HG02852 (cell line): ENCODE results near the gene ZEB1.

Experiments used
- ATAC-seq: cut with Tn5 transposase; IDR thresholded peaks from one replicate; pipeline ENCODE4 v1.9.1; 2021; ENCODE audit warnings: mild to moderate bottlenecking, moderate library complexity; ENCODE audit not compliant: unreplicated experiment

The ZEB1 gene

GRCh38 chr10:31318854-31319601 lies at the start of gene ZEB1:
Gene ZEB1 (plus strand): TSS chr10:31319216. CDS start chr10:31319235, 19 bp downstream.
- peak; percentile 40 for ATAC-seq

DNA sequence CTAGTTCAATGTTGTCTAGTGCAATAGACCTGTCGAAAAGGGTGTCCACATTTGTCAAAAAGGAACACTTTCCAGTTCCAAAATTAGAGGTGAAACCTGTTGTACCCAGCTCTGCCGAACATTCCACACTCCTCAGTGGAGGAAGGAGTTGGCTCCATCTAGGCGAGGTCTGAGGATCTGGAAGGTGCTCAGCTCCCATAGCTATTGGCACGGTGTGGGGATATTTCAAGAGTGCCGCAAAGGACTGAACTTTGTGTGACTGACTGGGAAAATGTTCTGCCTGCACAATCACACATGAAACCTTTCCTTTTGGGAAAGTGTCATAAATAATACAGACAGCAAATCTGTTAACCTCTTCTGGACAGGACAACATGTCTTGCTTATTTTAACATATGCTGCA lies 48.1 kb upstream of the ZEB1 start:
- no peak for ATAC-seq

DNA sequence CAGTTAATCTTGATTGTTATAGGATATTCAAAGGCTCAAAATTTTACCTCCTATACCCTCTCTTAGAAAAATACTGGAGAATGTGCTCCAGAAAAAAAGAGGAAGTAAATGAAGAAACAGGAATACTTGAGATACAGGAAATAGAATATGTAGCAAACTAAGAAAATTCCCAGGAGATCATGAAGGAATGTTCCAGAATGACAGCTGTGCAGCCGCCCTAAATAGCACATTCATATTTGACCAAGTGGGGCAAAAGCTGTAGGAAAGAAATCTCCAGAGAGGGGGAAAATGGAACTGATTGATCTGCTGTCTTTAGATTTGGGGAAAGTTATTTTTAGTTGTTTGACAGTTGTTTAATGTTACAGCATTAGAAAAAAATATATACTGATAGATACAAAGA lies 46.2 kb upstream of the ZEB1 start:
- ATAC-seq = no peak

GRCh38 chr10:31273789-31274188 lies 45.2 kb upstream of the ZEB1 start:
- no peak for ATAC-seq

DNA sequence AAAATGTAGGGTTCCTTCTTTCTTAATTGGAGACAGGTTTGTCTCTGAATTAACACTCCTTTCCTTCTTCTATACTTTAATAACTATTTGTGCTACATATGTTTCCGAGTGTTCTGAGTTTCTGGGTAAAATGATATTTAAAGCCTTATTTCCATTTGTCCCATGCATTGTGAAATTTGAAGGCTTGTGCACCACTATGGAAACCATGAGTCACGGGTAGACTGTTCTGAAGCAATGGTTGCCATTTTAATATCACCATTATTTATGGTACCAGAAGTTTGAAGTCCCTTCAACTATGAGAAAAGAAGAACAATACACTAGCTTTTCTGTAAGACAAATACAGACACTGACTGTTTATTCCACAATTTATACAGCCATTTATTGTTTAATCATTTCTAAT lies 44.7 kb upstream of the ZEB1 start:
- ATAC-seq = no peak

DNA sequence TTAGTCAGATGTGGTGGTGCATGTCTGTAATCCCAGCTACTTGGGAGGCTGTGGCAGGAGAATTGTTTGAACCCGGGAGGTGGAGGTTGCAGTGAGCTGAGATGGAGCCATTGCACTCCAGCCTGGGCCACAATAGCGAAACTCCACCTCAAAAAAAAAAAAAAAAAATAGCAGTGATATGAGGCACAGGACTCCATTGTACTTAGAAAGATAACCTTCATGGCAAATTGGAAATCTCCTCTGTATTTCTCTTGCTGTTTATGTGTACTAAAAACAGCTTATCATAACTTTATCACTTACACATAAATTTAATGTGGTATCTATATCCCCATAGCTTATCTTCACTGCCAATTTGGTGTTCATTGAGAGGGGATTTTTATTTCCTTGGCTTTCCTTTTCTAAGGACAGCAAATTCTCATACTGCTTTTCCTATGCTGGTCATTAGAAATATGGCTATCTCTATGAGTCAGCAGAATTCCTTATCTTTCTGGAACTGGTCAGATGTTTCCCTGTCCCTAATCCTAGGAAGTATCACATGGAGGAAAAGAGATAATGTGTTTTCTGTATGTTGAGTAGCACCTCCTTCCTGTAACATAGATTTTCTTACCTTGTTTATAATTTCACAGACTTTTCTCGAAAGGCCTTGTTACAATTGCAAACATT lies 40.6 kb upstream of the ZEB1 start:
- ATAC-seq = no peak

- no peak for ATAC-seq
Observed at GRCh38 chr10:31280972-31281371, 38.0 kb upstream of the ZEB1 start.

- ATAC-seq = no peak
Observed at GRCh38 chr10:31288001-31288400, 31.0 kb upstream of the ZEB1 start.

DNA sequence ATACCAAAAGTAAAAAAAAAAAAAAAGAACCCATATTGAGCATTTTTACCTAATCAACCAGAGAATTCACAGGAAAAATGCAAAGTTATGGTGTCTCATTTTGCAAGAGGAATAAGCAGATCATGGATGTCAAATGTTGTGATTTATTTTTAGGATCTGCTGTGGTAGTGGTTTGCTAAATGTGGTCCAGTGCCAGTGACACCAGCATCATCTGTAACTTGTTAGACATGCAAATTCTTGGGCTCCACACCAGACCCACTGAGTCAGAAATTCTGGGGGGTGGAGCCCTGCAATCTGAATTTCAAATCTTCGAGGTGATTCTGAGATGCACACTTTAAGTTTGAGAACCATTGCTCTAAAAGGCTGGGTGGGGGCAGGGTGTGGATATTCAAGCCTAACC lies 30.1 kb upstream of the ZEB1 start:
- no peak for ATAC-seq

DNA sequence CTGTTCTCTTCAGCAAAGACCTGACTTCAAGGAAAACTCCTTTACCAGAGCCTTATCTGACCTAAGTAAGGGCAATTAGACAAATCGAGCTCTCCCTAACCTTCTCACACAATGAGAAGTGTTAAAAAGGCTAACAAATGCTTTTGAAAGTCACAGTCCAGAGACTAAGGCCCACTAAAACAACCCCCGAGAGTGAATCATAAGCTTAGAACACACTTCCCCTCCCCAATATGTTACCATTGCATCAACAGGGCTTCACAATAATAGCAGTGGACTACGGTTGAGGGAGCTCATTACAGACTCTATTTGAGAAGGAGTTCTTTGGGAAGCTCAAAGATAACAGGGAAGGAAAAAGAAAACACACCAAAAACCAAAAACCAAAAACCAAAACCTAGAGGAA lies 28.6 kb upstream of the ZEB1 start:
- no peak for ATAC-seq

DNA sequence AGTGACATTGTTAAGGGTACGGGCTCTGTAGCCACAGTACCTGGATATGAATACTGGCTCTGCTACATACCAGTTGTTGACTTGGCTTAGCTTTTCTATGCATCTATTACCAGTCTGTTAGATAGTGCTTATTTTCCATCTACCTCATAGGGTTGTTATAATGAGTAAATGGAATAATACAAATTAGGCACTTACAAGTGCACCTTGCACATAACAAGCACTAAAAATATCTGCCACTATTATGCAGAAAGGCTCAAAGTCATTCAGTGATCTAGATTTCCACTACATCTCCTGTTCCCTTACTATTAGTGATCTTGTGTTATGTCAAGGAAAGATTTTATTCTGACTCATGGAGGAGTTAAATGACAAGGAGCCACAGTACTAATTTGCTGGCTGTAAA lies 27.9 kb upstream of the ZEB1 start:
- no peak for ATAC-seq

DNA sequence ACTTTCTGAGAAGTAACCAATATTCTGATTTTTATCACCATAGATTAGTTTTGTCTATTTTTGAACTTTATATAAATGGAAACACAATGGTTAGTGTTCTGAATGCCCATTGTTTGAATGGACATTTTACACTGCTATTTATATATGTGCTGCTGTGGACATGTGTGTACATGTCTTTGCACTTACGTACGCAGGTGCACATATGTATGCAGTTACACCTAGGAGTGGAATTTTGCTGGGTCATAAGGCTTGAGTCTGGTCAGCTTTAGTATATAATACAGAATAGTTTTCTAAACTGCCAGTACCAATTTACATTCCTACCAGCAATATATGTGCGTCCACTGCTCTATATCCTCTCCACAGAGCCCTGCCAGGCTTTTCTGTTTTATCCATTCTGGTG lies 24.5 kb upstream of the ZEB1 start:
- ATAC-seq = no peak

DNA sequence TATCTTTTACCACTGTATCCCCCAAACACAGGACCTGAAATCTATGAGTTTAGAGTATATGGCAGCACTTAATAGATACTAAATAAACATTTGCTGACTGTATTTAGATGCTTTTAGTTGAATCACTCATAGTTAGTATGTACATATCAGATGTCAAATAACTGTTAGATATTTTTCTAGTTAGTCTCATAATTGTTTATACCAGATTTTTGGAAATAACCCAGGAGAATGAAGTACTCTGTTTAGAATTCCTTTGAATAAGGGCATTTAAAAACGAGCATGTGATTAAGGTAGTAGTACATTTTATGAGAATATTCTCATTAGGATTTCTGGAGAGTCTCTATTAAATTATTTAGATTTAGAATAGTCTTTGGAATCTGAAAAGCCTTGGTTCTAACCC lies 22.3 kb upstream of the ZEB1 start:
- ATAC-seq = no peak

DNA sequence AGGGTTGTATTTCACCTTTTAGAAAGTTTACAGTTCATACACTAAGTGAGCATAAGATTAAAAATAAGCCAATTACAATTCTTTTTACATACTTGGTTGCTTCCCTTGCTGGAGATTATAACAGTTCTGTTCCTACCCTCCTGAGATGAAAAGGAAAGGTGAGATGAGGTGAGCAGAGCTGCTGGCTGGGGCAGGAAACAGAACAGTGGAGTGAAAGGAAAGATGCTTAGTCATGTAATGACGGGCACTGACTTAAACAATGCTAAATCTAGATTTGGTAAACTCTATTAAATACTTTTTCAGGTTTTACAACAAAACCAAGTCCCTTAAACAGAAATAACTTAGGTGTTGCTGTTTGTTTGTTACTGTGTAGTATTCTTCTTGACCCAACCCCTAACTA lies 19.9 kb upstream of the ZEB1 start:
- ATAC-seq = no peak

DNA sequence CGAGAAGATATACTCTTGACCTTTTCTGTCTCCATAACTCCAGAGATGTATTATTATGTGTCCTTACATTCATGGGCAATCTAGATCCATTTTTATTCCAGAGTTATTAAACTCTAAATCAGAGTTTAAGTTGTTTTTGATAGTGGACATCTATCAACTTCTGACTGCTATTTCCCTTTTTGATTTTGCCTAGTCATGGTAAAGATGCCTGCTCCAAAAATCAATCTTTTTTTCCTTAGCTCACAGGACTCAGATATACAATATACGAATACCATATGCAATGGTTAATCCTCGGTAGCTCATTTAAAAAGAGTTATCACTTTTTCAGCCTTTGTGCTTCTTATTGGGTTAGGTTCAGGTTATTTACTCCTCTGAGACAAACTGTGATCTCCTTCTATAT lies 15.8 kb upstream of the ZEB1 start:
- no peak for ATAC-seq

DNA sequence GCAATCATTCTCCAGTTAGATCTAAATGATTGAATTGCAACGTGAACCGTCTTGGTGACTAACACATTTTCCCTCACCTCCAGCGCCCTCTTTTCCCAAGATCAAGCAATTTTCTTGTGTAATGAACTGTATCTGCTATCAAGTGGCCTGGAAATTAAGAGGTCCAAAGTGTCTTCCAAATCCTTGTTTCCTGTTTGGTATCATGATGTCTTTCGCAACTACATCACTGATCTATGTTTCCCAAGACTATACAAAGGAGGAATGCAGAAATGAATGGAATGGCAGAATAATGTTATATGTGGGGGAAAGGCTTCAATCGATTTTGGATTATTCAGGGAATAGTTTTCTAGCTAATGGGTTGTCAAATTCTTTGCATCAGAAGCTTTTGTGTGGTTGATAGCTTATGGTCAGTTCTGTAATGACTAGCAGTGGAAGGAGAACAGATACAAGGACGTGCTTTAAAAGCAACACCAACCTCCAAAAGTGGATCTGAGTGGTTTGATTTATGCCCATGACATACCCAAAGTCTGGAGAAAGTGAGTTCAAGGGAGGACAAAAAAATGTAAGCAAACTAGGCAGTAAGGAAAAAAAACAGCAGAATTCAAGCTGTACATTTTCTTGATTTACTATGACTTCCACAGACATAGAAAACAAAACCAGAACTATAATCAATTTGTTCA lies 14.6 kb upstream of the ZEB1 start:
- no peak for ATAC-seq

DNA sequence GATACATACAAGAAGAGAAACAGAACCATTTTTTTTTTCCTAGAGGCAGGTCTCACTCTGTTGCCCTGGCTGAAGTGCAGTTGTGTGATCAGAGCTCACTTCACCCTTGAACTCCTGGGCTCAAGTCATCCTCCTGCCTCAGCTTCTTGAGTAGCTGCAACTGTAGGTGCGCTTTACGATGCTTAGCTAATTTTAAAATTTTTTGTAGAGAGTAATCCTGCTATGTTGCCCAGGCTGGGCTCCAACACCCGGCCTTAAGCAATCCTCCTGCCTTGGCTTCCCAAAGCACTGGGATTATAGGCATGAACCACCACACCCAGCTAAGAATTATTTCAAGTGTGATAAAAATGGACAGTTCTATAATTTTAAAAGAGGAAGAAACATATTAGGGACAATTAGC lies 5.6 kb upstream of the ZEB1 start:
- ATAC-seq = no peak

DNA sequence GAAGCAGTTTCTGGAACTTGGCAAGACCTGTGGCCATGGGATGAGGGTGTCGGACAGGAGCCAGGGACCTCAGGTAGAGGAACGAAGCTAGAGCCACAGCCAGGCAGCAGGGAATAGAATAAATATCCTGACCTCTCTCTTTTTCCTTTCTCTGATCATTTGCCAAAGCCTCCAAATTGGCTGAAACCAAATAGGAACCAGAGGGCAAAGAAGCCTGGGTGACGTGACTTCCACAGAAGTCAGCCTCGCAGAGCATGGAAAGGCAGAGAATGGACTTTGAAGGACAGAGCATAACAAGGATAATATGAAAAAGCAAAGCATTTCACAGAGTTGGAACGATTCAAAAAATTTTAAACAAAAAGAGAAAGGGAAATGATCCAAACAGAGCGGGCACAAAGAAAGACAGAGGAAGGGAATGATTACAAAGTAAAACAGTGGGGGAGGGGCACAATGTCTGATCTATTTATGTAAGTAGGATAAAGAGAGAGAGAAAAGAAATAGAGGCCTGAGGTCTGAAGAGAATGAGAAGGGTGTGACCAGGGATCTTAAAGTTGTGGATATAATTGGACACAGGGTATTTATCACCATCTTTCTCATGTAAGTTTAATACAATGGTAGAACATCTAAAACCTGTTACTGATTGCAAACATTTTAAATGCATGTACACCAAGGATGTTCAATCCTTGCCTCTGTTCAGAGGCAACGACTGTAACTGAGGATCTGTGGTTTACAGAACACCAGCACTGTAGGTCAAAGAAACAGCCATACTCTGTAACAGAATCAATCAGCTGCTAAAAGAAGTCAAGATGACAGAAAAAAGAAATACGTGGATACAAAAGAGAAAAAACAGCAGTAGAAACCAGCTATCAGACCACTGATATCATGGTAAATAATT lies 4.5 kb upstream of the ZEB1 start:
- no peak for ATAC-seq

DNA sequence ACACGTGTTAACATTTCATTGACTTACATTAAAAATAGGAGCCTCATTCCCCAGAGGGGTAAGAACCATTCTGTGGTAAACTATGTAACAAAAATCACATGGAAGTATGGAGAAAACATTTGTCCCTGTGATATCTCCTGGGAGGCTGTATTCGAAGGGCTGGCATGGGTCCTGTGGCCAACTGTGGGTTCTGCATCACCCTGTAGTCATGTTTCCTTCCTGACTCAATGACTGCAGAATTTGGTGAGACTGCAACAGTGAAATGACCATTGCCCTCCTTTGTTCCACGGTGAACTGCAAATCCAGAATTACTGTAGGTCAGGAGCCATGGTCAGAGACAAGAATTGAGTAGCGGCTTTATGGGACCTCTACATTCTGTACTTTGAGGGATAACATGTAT lies 3.6 kb upstream of the ZEB1 start:
- no peak for ATAC-seq

GRCh38 chr10:31317171-31317570 lies 1.8 kb upstream of the ZEB1 start:
- no peak for ATAC-seq
